Stimulated activated CD8-positive, alpha-beta memory T cell treated with anti-CD3 and anti-CD28 coated beads, Interleukin-4, amount 100 ng/mL, for 48 hours (primary cell): ENCODE measurements around the gene HPCAL1.

Source experiments
- DNase-seq: peaks from one replicate; pipeline ENCODE4 v3.0.0-alpha.2; 2020

The HPCAL1 gene

DNA sequence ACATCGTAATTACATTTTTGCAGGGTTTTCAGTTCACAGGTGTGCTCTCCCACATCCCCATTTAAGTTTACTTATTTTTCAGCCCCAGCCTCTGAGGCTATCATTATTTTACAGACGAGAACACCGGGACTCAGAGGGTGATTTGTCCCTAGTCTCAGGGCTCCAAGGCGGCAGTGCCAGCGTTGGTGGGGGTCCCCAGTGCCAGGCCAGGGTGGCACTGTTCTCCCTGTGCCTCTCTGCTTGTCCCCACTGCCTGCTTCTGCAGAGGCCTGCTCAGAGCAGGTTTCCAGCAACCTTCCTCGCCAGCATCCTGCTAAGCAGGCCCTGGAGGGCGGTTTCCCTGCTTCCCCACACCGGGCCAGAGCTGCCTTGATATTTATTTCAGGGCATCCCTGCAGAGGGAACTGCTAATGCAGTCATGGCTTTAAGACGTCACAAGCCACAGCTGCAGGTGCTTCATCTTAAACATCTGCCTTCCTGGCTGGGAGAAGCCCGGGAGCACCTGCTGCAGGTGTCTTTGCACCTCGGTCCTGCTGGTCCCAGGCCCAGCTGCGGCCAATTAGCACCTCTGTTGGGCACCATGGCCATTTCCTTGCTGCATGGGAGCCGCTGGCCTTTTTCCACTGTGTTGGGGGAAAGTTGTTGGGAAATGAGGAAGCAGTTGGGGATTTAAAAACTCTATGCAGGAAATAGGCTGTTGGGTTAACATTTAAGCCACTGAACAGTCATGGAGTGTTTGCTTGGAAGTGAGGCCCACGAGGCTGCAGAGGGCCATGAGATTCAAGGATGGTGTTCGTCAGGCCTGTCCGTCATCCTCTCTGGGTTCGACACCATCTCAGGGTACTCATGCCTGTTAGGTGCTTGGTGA is 22.8 kb downstream of the HPCAL1 start:
- no peak for DNase-seq

DNA sequence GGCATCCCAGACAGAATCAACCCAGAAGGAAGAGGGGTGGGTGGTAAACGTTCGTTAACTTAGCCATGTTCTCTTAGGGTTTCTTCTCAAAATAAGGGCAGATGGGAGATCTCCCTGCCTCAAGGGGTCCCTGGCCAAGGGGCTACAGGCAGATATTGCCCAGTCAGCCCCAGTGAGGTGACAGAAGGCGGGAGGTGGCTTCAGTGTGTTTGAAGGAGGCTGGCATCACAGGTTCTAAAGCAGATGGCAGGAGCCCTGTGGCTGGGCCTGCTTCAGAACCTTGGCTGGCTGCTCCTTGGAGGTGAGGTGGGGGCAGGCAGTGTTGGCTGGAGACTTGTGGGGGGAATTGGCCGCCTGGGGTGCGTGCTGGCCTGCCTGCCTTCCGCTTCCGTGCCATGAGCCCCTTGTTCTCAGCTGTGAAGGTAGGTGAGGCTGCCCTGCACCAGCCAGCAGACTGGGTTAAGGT is 23.5 kb downstream of the HPCAL1 start:
- DNase-seq: no peak

DNA sequence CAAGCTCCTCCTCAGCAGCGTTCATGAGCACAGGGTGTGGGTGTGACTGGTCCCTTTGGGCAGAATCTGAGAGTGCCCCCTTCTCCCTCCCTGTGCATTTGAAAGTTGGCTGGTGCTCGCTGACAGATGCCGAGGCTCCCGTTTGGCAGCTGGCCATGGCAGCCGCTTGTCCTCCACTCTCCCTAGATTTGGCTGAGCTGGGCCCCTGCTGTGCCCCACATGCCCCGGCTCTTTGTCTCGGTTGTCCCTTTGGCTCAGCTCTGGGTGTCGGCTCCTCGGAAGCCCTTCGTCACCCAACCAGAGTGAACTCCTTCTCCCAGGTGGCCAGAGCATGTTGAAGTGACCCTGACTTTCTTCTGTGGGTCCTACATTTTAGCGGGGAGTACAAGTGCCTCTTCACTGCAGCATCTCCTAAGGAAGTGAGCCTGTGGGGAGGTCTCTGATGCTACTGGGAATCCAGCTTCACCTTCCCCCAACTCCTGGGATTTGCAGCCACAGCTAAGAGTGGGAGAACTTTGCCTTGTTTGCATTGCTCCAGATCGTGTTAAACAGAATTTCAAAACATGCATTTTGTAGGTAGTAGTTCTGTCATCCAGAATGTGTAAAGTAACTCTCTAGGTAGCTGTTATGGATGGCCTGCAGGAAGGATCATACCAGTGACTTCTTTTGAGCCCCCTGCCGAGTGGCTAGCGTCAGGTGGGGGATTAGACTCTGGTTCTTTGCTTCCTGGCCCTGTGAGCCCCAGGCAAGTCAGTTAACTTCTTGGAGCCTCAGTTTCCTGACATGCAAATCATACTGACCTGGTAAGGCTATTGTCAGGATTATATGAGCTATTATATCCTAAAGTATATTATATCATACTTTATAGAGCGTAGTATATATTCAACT is 24.2 kb downstream of the HPCAL1 start:
- DNase-seq: no peak

DNA sequence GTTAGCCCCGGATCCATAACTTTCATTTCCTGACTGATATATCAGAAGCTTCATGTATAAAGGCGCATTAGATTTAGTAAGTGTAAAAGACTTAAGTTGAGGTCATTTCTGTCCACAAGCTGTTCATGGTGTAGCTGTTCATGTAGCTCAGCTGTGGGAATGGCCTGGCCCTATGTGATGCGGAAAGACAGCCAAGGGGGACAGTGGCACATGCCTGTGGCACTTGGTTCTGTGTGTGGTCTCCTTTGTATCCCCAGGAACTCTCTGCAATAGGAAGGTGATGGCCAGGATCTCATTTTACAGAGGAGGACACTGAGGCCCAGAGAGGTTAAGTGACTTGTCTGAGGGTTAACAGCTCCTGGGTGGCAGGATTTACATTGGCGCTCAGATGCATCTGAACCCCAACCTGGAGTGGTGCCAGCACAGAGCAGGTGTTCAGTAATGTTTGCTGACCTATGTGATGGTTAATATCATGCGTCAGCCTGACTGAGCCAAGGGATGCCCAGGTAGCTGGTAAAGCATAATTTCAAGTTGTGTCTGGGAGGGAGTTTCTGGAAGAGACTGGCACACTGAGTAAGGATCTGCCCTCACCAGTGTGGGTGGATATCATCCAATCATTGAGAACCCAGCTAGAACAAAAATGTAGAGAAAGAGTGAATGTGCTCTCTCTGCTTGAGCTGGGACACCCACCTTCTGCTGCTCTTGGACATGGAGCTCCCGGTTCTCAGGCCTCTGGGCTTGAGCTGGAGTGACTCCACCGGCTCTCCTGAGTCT is 25.4 kb downstream of the HPCAL1 start:
- DNase-seq: no peak

DNA sequence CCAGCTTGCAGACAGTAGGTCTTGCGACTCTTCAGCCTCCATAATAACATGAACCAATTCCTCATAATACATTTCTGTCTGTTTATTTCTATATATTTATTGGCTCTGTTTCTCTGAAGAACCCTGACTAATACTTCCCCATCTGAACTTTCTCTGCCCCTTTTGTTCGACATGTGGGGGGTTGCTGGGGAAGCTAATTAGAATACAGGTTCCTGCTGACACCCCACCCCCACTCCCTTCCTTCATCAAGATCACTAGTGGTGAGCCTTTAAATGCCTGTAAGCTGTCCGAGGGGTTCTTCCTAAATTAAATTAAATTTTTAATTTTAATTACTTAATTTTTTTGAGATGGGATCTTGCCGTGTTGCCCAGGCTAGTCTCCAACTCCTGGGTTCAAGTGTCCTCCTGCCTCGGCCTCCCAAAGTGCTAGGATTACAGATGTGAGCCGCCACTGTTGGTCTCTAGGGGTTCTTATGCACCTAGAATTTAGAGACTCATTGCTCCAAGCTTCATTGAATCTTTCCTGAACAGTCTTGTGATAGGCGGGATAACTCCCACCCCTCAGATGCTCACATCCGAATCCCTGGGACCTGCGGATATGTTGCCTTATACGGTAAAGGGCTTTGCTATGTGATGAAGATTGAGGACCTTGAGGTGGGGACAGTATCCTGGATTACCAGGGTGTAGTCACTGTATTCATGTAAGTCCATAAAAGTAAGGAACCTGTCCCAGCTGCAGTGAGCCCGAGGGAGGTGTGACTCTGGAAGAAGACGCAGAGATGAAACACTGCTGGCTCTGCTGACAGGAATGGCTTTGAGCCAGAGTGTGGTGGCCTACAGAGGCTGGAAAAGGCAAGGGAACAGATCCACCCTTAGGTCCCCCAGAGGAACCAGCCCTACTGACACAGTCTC is 26.2 kb downstream of the HPCAL1 start:
- no peak for DNase-seq

DNA sequence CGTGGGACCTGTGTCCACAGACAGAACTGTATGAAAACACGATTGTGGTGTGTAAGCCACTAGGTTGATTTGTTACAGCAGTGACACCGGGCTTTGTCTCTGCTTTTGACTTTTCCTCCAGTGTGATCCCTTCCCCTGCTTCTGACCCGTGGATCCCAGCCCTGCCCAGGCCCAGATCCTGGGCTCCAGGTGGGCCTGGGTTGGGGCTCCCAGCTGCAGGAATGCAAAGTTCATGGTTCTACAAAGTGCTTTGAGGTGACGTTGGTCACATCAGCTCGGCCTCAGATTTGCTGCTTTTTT is 26.8 kb downstream of the HPCAL1 start:
- DNase-seq: no peak

DNA sequence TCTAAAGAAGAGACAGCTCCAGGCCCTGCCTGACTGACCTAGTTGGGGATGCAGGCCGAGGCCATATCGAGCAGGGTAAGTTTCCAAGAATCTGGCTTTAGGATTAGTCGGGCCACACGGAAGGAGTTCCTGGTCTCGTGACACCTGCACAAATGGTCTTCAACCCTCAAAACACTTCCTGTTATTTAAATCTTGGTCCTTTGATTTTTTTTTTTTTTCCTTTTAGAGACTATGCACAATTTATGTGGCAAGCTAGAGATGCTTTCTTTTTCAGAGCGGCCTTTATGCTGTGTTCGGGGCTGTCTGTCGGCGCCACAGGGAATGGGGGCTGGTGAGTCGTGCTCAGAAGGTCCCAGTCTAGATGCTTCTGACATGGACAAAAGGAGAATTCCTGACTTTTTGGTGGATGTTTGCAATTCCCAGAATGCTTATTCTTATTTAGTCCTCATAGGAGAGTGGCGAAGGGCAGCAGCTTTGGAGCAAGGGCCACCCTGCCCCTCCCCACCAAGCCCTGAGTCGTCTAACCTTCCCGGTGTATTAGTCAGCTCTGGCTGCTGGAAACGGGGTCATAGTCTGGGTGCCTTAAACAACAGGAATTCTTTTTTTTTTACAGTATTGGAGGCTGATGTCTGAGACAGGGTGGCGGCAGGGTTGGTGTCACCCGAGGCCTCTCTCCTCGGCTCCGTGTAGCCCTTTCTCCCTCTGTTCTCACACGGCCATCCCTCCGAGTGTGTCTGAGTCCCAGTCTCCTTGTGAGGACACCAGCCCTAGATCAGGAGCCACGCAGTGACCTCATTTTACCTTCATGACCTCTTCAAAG is 27.4 kb downstream of the HPCAL1 start:
- DNase-seq: peak; percentile 36

DNA sequence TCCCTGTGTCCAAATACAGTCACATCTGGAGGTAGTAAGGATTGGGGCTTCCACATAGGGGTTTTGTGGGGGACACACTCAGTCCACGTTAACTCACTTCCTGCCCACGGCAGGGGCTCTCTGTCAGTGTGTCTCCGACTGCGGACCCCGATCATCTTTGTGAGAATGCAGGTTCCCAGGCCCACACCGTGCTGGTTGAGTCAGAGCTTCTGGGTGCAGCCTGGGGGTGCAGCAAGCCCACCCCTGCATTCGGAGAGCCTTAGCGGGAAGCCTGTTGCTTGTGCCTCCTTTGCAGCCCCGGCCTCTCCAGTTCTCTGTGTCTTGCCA is 28.0 kb downstream of the HPCAL1 start:
- DNase-seq: no peak

DNA sequence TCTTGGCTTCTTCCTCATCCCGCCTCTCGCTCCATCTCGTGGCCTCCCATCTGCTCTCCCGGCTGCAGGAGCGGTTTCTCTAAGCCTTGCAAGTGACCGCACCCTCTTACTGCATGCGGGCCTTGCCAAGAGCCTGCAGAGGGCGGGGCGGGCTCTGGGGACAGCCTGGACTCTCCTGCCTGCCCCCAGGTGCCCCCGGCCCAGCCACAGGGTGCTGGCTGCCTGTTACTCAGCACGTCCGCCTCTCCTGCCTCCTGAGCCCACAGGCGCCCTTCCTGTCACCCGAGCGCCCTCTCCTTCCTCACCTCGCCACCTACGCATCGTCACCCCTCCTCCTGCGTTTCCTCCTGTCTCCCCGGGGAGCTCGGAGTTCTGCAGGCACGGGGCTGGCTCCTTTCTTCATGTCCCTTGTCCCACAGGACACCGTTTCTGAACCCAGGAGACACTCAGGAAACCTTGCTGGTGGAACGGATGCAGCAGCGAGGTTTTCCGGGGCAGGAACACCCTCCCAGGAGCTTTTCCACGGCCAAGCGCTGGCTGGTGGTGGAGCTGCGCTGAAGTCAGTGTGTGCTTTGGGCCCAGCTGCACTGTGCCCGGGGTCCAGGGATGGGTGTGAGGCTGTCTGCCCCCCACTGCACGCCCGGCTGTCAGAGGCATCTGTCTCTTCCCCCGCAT is 28.5 kb downstream of the HPCAL1 start:
- DNase-seq: peak; percentile 85

DNA sequence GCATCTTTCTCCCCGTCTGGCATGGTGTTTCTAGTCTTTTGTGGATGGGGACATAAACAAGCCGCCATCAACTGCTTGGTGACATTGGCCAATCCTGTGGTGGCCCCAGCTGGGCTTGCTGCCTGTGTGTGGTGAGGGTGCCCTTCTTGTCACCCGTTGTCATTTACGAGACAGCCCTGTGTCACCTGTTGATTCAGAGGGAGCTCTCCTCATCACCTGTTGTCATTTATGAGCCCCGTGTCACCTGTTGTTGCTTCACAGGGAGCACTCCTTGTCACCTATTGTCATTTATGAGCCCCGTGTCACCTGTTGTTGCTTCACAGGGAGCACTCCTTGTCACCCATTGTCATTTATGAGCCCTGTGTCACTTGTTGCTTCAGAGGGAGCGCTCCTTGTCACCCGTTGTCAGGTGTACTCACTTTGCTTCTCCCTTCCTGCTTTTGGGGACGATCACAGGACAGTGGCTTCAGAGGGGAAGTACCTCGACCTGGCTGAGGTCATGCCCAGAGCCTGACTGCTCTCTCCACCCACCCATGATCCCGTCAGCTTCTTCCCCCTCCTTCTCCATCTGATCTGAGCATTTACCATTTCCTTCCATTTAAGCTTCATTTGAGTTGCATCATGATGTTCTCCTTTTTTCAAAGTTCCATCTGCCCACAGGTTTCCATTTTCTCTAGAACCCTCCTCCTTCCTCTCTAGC is 29.1 kb downstream of the HPCAL1 start:
- DNase-seq: peak; percentile 74

DNA sequence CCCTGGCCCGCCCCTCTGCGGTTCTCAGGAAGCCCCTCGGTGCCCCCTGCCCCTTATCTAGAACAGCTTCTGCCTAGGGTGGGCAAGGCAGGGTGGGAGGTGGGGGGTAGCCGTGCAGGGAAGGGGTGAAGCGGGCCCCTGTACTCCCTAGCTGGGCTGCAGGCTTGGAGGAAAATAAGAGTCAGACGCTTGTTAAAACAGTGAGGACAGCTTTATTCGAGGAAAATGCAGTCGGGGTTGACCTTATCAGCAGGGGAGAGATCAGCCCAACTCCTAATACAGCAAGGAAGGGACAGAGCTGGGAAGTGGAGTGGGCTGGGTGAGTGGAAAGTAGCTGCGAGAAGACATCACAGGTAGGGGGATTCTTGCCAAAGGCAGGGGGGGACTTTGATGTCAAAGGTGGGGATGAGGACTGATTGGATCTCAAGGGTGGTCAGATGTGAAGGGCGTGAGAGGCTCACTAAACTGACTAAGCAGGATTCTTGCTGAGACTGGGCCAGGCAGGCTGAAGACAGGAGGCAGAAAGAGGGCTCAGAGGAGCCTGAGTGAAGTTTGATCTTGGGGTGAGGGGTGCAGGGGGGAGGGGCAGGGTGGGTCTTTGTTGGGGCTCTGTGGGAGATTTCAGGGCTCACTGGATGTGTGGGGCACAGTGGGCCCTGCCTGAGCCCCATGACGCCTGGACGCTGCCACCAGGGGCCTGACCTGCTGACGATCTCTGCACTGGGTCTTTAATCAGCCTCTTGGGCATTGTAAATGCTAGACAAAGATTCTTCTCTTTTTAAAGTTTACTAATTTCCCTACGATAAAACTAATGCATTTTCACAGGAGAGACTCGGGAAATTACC is 29.9 kb downstream of the HPCAL1 start:
- peak; percentile 66 for DNase-seq

DNA sequence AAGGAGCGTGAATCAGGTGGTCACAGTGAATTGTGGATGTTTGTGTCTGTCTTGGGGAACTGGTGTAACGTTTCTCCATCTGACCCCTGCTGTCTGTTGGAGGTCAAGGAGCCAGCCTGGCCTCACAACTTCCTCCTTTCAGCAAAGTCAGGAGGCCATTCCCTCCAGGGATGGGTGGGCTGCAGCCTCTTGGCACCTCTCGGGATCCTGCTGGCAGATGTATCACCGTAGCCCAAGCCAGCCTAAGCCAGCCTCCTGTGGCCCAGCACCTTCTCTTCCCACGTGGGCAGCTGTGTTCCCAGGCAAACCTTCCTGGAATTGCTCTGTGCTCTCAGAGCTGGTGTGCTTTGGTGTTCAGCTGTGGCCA is 30.5 kb downstream of the HPCAL1 start:
- no peak for DNase-seq

DNA sequence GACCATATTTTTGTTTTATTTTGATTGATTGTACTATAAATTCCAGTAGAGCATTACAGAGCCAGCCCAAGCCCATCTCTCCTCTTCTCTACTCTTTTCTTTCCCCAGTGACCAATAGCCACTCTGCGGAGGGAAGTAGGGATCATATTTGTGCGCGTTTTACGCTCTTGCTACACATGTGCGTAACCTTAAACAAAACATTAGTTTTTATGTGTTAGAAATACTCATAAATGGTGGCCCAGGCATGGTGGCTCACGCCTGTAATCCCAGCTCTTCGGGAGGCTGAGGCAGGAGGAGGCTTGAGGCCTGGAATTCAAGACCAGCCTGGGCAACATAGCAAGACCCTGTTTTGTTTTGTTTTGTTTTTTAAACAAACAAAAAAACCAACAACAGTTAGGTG is 31.3 kb downstream of the HPCAL1 start:
- DNase-seq: no peak

DNA sequence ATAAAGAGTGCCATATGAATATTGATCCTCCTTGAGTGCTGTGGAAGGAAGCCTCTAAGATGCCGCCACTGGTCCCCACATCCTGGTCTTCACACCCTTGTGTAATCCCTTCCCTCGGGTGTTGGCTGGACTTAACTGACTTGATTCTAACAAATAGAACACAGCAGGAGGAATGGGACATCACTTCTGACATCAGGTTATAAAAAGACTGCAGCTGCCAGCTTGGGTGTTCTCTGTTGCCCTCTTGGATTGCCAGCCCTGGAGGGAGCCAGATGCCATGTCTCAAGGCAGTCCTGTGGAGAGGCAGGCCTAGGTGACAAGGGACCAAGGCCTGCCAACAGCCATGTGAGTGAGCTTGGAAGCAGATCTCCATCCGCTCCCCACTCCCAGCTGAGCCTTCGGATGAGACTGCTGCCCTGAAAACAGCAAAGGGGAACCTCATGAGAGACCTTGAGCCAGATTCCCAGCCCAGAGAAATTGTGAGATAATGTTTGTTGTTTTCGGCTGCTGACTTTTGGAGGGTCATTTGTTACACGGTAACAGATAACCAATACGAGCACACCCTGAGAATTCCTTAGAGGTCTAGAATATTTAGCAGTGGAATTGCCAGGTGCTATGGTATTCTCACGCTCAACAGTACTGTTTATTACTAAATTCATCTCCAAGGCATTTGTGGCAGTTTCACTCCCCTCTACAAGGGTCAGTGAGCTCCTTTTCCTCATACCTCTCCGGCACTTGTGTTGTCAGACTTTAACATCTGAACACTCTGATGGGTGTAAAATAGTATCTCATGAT is 32.5 kb downstream of the HPCAL1 start:
- no peak for DNase-seq

DNA sequence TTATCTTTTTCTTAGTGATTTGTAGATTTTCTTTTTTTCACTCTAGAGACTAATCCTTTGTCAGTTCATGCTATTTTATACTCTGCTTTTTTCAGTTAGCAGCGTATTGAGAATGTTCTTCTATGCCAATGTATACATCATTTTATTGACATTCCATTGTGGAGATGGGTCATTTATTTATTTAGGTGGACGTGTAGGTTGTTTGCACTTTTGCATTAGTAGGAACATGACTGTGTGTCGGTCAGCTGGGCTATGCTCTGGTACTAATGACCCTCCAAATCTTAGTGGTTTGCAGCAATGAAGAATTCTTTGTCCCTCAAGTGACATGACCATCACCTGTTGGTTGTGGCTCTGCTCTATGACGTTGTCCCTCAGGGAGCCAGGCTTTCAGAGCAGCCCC is 33.6 kb downstream of the HPCAL1 start:
- no peak for DNase-seq

DNA sequence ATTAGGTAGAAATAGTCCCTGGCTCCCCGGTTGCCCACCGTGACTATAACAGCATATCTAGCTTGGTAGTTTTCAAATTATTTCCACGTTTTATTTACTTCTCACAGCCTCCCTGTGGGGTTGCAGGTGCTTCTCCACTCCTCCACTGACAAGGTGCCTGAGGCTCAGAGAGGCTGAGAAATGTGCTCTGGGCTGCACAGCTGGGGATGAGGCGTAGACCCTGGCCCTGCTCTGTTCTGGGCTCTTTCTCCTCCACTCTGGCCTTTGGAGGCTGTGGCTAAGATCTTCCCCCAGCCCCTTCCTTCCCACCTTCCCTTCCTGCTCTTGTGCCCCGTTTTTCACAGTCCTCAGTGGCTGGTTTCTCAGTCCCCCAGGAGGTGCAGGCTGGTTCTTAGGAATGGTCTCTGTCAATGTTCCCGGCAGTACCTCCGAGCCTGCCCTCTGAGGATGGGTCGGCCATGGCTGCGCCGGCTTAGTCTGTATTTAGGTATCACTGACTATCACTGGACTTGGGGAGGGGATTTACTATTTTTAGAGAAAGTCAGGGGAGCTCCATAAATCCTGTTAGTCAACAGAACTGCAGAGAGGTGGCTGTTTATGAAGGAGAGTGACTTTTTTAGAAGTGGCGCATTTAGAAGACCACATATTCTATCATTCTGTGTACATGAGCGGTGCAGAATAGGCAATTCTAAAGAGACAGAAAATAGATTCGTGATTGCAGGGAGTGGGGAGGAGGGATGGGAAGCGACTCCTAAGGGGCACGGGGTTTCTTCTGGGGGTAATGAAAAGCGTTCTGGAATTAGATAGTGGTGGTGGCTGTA is 35.0 kb downstream of the HPCAL1 start:
- DNase-seq: no peak
